Cardiac septum (tissue), 1 donor: Measurements from ENCODE around the gene PRR35. TPM values are rescaled to one million over a fixed set of nuclear protein-coding genes. Genes with fewer than 3 reads are reported as not detected.

Experiments
- DNase-seq: peaks from one replicate; pipeline ENCODE4 v3.0.0-alpha.2; 2020; ENCODE audit warnings: low spot score
- intact Hi-C: fragments of 100-400 bp; cut with DNase I; formaldehyde crosslinking; loops from one replicate; pipeline ENCODE4 v1.14.0; 2022
- total RNA-seq: library from RNA; stranded (reverse); fragmentation: NEBNext Ultra II Directional; extraction: Animal tissue kit (Norgen Biotek cat#: 25700); gene quantifications from one replicate; pipeline ENCODE4 v1.2.1, GENCODE V29; 2021
- donor health status: DM: no; HTN: no; CAD: no.

PRR35 gene
- total RNA-seq, 1 donor from 2014 or later, result not detected

GRCh38 chr16:544517-544916 is 15.7 kb upstream of the PRR35 start:
- DNase-seq, result no peak
- intact Hi-C loops, result no loop called here

- peak; percentile 94 for DNase-seq
- intact Hi-C loops, result no loop called here
Observed at GRCh38 chr16:546909-547770, 13.1 kb upstream of the PRR35 start.

GRCh38 chr16:548586-548985 is 11.6 kb upstream of the PRR35 start:
- intact Hi-C loops, result no loop called here
- DNase-seq, result no peak

- intact Hi-C loops, result no loop called here
- DNase-seq, result no peak
Observed at GRCh38 chr16:549544-550263, 10.5 kb upstream of the PRR35 start.

- intact Hi-C loops, result no loop called here
- DNase-seq, result no peak
Observed at GRCh38 chr16:551210-551609, 9.0 kb upstream of the PRR35 start.

- intact Hi-C loops, result no loop called here
- DNase-seq, result no peak
Observed at GRCh38 chr16:552171-552570, 8.0 kb upstream of the PRR35 start.

GRCh38 chr16:553601-554296 is 6.4 kb upstream of the PRR35 start:
- intact Hi-C loops, result no loop called here

GRCh38 chr16:554297-554621 is 5.9 kb upstream of the PRR35 start:
- no peak for DNase-seq
- intact Hi-C loops, result no loop called here

More at GRCh38 chr16:553601-554296, 6.4 kb upstream of the PRR35 start:
- no peak for DNase-seq

- intact Hi-C loops, result no loop called here
- DNase-seq, result no peak
Observed at GRCh38 chr16:554640-555365, 5.4 kb upstream of the PRR35 start.

GRCh38 chr16:555528-556473 is 4.4 kb upstream of the PRR35 start:
- DNase-seq, result no peak
- intact Hi-C loops, result no loop called here

- intact Hi-C loops, result no loop called here
- no peak for DNase-seq
Observed at GRCh38 chr16:556474-557173, 3.6 kb upstream of the PRR35 start.

GRCh38 chr16:557463-558297 is 2.5 kb upstream of the PRR35 start:
- DNase-seq, result no peak
- intact Hi-C loops, result no loop called here

- intact Hi-C loops, result no loop called here
- DNase-seq, result no peak
Observed at GRCh38 chr16:558298-559020, 1.7 kb upstream of the PRR35 start.

- DNase-seq, result no peak
- intact Hi-C loops, result no loop called here
Observed at GRCh38 chr16:559021-559380, 1.2 kb upstream of the PRR35 start.

- no peak for DNase-seq
- intact Hi-C loops, result no loop called here
Observed at GRCh38 chr16:559411-560203, 587 bp upstream of the PRR35 start.
